T-cell (primary cell): ENCODE results near the gene TLE3. TPM values are rescaled to one million over a fixed set of nuclear protein-coding genes. Genes with fewer than 3 reads are reported as not detected.

Source experiments
- ATAC-seq, 4 experiments: fragments of 200-7000 bp in 3 of 4; fragments of 150-1000 bp in 1 of 4; cut with Tn5 transposase; replicated peaks in 1 of 4; 1 replicate in 3 of 4; 2 replicates in 1 of 4; pipeline ENCODE4 v1.10.0; 2021; ENCODE audit warnings: moderate library complexity in 3 of 4, mild to moderate bottlenecking in 2 of 4, moderate number of reproducible peaks in 1 of 4
- CTCF ChIA-PET, 2 donors: fragments of 300-600 bp; sonication (Branson Sonifier 250); formaldehyde crosslinking; loops; one replicate each; lab custom pipeline; 2022; ENCODE audit warnings: antibody characterized with exemption in 2 of 2; lab: Charles Lee
- POLR2A ChIA-PET, 2 donors: fragments of 300-600 bp; sonication (Branson Sonifier 250); formaldehyde crosslinking; loops; one replicate each; lab custom pipeline; 2022; ENCODE audit warnings: antibody characterized with exemption in 2 of 2; lab: Charles Lee
- DNase-seq, 35 experiments: peaks; one replicate each; pipeline versions ENCODE4 v3.0.0 to v3.0.0-alpha.2; 2013 to 2023
- H3K27ac ChIP-seq: one replicate; pipeline ENCODE4 v1.5.1; 2013; ENCODE audit warnings: low read length
- H3K27me3 ChIP-seq, 2 experiments: replicated peaks in 1 of 2; 1 replicate in 1 of 2; 2 replicates in 1 of 2; pipeline versions ENCODE4 v1.6.1 to v1.7.0; 2013; ENCODE audit warnings: low read length in 1 of 2, mixed read lengths in 1 of 2; ENCODE audit not compliant: control insufficient read depth in 2 of 2, insufficient read depth in 2 of 2; ENCODE audit errors: extremely low read depth in 1 of 2
- H3K36me3 ChIP-seq, 2 donors: 1 replicate in 1 of 2; 2 replicates in 1 of 2; pipeline versions ENCODE4 v1.6.1 to v1.7.0; 2013; ENCODE audit warnings: low read length in 1 of 2; ENCODE audit not compliant: control insufficient read depth in 2 of 2, insufficient read depth in 1 of 2; ENCODE audit errors: extremely low read depth in 1 of 2
- H3K4me1 ChIP-seq, 2 experiments: 1 replicate in 1 of 2; 2 replicates in 1 of 2; pipeline versions ENCODE4 v1.6.1 to v1.7.0; 2013; ENCODE audit warnings: low read length in 2 of 2, mixed read lengths in 1 of 2; ENCODE audit not compliant: insufficient read depth in 2 of 2, control insufficient read depth in 1 of 2; ENCODE audit errors: extremely low read depth in 1 of 2
- H3K4me3 ChIP-seq, 2 donors: 1 replicate in 1 of 2; 2 replicates in 1 of 2; pipeline versions ENCODE4 v1.5.1 to v1.7.0; 2013; ENCODE audit warnings: mild to moderate bottlenecking in 2 of 2, low read length in 1 of 2, moderate library complexity in 1 of 2; ENCODE audit not compliant: control insufficient read depth in 1 of 2; ENCODE audit errors: extremely low read depth in 1 of 2
- H3K9me3 ChIP-seq: 2 replicates; pipeline ENCODE4 v1.7.0; 2013
- H3K27ac Mint-ChIP-seq, 2 donors: one replicate each; pipeline ENCODE4 v1.8.0; 2020 to 2021; ENCODE audit warnings: mild to moderate bottlenecking in 2 of 2, mixed read lengths in 2 of 2
- H3K27me3 Mint-ChIP-seq, 2 donors: one replicate each; pipeline ENCODE4 v1.8.0; 2021 to 2022; ENCODE audit warnings: mixed read lengths in 2 of 2
- H3K36me3 Mint-ChIP-seq: one replicate; pipeline ENCODE4 v1.8.0; 2021; ENCODE audit warnings: mixed read lengths
- H3K4me1 Mint-ChIP-seq, 3 donors: one replicate each; pipeline ENCODE4 v1.8.0; 2020 to 2022; ENCODE audit warnings: mixed read lengths in 3 of 3, mild to moderate bottlenecking in 1 of 3
- H3K4me3 Mint-ChIP-seq, 3 donors: one replicate each; pipeline ENCODE4 v1.8.0; 2020 to 2022; ENCODE audit warnings: mild to moderate bottlenecking in 3 of 3, mixed read lengths in 3 of 3, moderate library complexity in 3 of 3
- H3K9me3 Mint-ChIP-seq, 3 donors: one replicate each; pipeline ENCODE4 v1.8.0; 2020 to 2022; ENCODE audit warnings: mixed read lengths in 3 of 3
- WGBS: methylation state at CpG from one replicate; pipeline ENCODE4 v1.1.5; 2013; ENCODE audit warnings: missing lambda C conversion rate; ENCODE audit not compliant: insufficient coverage; 5-methylcytosine and 5-hydroxymethylcytosine counted together
- total RNA-seq, 35 experiments: library from RNA in 6 of 35; stranded (reverse) in 6 of 35; fragments of 120-200 nt in 1 of 35; gene quantifications; one replicate each; pipeline versions ENCODE4 v1.2.1 to v1.2.4 and lab custom pipeline; 2013 to 2026

Gene TLE3
- total RNA-seq, 5 donors from 2014 or later (not counting 1 experiment from before 2014, with no cell fraction given), result 99.2 to 174 (median 160) TPM

GRCh38 chr15:70142322-70143191 lies 44.8 kb upstream of the TLE3 start:
- H3K36me3 Mint-ChIP-seq, result no peaks in the 10 kb centered on the region
- H3K9me3 Mint-ChIP-seq, result no peaks in the 10 kb centered on the region
- H3K27ac Mint-ChIP-seq, result no peak overlapping the region
- 57% methylated on average over 17 of the region's 24 CpGs for WGBS
- H3K4me1 ChIP-seq, result peaks cover 9 to 27% of the 10 kb centered on the region in 2 experiments
- no peak for ATAC-seq
- H3K36me3 ChIP-seq, result no peaks in the 10 kb centered on the region
- peak in 3 of 35 experiments; percentile 4 to 37 (median 7) for DNase-seq
- no peak overlapping the region for H3K4me3 Mint-ChIP-seq
- peaks cover 3 to 17% of the 10 kb centered on the region in 2 donors for H3K27me3 Mint-ChIP-seq
- POLR2A ChIA-PET, result no interaction called here
- CTCF ChIA-PET, result no interaction called here
- no peak overlapping the region for H3K27ac ChIP-seq
- no peak overlapping the region for H3K4me3 ChIP-seq
- H3K4me1 Mint-ChIP-seq, result peaks cover 28 to 33% (median 29%) of the 10 kb centered on the region in 3 donors
- H3K27me3 ChIP-seq, result peaks cover 0 to 10% of the 10 kb centered on the region in 2 experiments
- H3K9me3 ChIP-seq, result no peaks in the 10 kb centered on the region

GRCh38 chr15:70142072-70142321 lies 44.3 kb upstream of the TLE3 start:
- Mint-ChIP-seq H3K27me3 (peaks cover 3 to 15% of the 10 kb centered on the region in 2 donors), H3K36me3 (no peaks in the 10 kb centered on the region), H3K4me3 (no peak overlapping the region), H3K4me1 (peaks cover 28 to 33% (median 29%) of the 10 kb centered on the region in 3 donors), H3K9me3 (no peaks in the 10 kb centered on the region), H3K27ac (no peak overlapping the region)
- H3K9me3 ChIP-seq, result no peaks in the 10 kb centered on the region
- peaks cover 0 to 6% of the 10 kb centered on the region in 2 experiments for H3K27me3 ChIP-seq
- ATAC-seq (no peak), DNase-seq (peak in 1 of 35 experiments; percentile 4)
- H3K4me3 ChIP-seq, result no peak overlapping the region
- peaks cover 9 to 27% of the 10 kb centered on the region in 2 experiments for H3K4me1 ChIP-seq
- ChIA-PET CTCF (no interaction called here), POLR2A (interaction anchor here in 1 of 2 donors (0.9 kb wide), 1 partner anchor 9 kb away, joined by 3 read pairs; no protein-coding TSS in a partner anchor)
- H3K36me3 ChIP-seq, result no peaks in the 10 kb centered on the region
- H3K27ac ChIP-seq, result no peak overlapping the region

- Histone ChIP-seq H3K9me3 (no peaks in the 10 kb centered on the region), H3K4me3 (peak overlapping the region in 1 of 2 donors; percentile 15), H3K36me3 (no peaks in the 10 kb centered on the region), H3K4me1 (peaks cover 9 to 27% of the 10 kb centered on the region in 2 experiments), H3K27ac (no peak overlapping the region), H3K27me3 (peaks cover 0 to 6% of the 10 kb centered on the region in 2 experiments)
- no peaks in the 10 kb centered on the region for H3K36me3 Mint-ChIP-seq
- ChIA-PET CTCF (interaction anchor here in 1 of 2 donors (1.0 kb wide), 1 partner anchor 678 kb away, joined by 3 read pairs; no protein-coding TSS in a partner anchor), POLR2A (interaction anchor here in 1 of 2 donors (0.9 kb wide), 1 partner anchor 9 kb away, joined by 3 read pairs; no protein-coding TSS in a partner anchor)
- peak overlapping the region; percentile 56 to 79 (median 67) for H3K4me3 Mint-ChIP-seq
- H3K9me3 Mint-ChIP-seq, result no peaks in the 10 kb centered on the region
- peaks cover 28 to 33% (median 29%) of the 10 kb centered on the region in 3 donors for H3K4me1 Mint-ChIP-seq
- WGBS, result 80% methylated on average over 3 of the region's 10 CpGs
- H3K27me3 Mint-ChIP-seq, result peaks cover 3 to 15% of the 10 kb centered on the region in 2 donors
- ATAC-seq (peak in 1 of 4 experiments; percentile 11), DNase-seq (no peak)
- H3K27ac Mint-ChIP-seq, result peak overlapping the region; percentile 34 to 53
These were observed 43.8 kb upstream of the TLE3 start for GRCh38 chr15:70141376-70142071.

GRCh38 chr15:70140543-70141375 lies 43.0 kb upstream of the TLE3 start:
- WGBS, result 36% methylated on average over 9 of the region's 12 CpGs
- POLR2A ChIA-PET, result interaction anchor here in 1 of 2 donors (0.5 to 0.9 kb wide), 2 partner anchors 8 to 40 kb away, joined by 3 read pairs; no protein-coding TSS in a partner anchor
- H3K27me3 Mint-ChIP-seq, result peaks cover 3 to 15% of the 10 kb centered on the region in 2 donors

GRCh38 chr15:70140025-70140542 lies 42.4 kb upstream of the TLE3 start:
- ATAC-seq (no peak), DNase-seq (peak in 1 of 35 experiments; percentile 6)
- POLR2A ChIA-PET, result interaction anchor here in 1 of 2 donors (0.5 kb wide), 1 partner anchor 39 kb away, joined by 3 read pairs; no protein-coding TSS in a partner anchor
- peaks cover 0 to 6% of the 10 kb centered on the region in 2 experiments for H3K27me3 ChIP-seq
- Mint-ChIP-seq H3K9me3 (no peaks in the 10 kb centered on the region), H3K27ac (no peak overlapping the region), H3K4me3 (peak overlapping the region in 1 of 3 donors; percentile 79), H3K36me3 (no peaks in the 10 kb centered on the region), H3K27me3 (peaks cover 6 to 15% of the 10 kb centered on the region in 2 donors), H3K4me1 (peaks cover 28 to 33% (median 29%) of the 10 kb centered on the region in 3 donors)
- CTCF ChIA-PET, result no interaction called here
- 57% methylated on average over 4 of the region's 5 CpGs for WGBS
- H3K4me3 ChIP-seq, result no peak overlapping the region
- H3K9me3 ChIP-seq, result no peaks in the 10 kb centered on the region
- H3K4me1 ChIP-seq, result peaks cover 9 to 27% of the 10 kb centered on the region in 2 experiments
- no peak overlapping the region for H3K27ac ChIP-seq
- H3K36me3 ChIP-seq, result no peaks in the 10 kb centered on the region

More at GRCh38 chr15:70140543-70141375, 43.0 kb upstream of the TLE3 start:
- H3K36me3 ChIP-seq, result no peaks in the 10 kb centered on the region
- no peaks in the 10 kb centered on the region for H3K9me3 ChIP-seq
- H3K27ac Mint-ChIP-seq, result peak overlapping the region; percentile 53 to 61
- CTCF ChIA-PET, result interaction anchor here in 1 of 2 donors (1.0 kb wide), 1 partner anchor 677 kb away, joined by 3 read pairs; no protein-coding TSS in a partner anchor
- peak; percentile 30 to 90 (median 44) for ATAC-seq
- peak in 24 of 35 experiments; percentile 2 to 70 (median 12) for DNase-seq
- H3K27me3 ChIP-seq, result peaks cover 0 to 6% of the 10 kb centered on the region in 2 experiments
- no peaks in the 10 kb centered on the region for H3K9me3 Mint-ChIP-seq
- no peak overlapping the region for H3K27ac ChIP-seq
- H3K4me3 Mint-ChIP-seq, result peak overlapping the region; percentile 56 to 79 (median 67)
- peak overlapping the region; percentile 15 to 20 for H3K4me3 ChIP-seq
- no peaks in the 10 kb centered on the region for H3K36me3 Mint-ChIP-seq
- H3K4me1 Mint-ChIP-seq, result peaks cover 28 to 33% (median 29%) of the 10 kb centered on the region in 3 donors
- H3K4me1 ChIP-seq, result peaks cover 9 to 27% of the 10 kb centered on the region in 2 experiments
